ENCODE results near the gene PI4K2B. TPM values are rescaled to one million over a fixed set of nuclear protein-coding genes. Genes with fewer than 3 reads are reported as not detected.
A peak's percentile ranks its signal among the peaks of the same experiment; 100 is the strongest.
"Not testable (repeated sequence)": the region's sequence is repeated elsewhere in the genome, so short reads cannot be mapped to it uniquely, and the experiment has no call there.

PI4K2B gene
- total and polyA plus RNA-seq, 2 donors = 20.4 to 24.0 TPM

DNA sequence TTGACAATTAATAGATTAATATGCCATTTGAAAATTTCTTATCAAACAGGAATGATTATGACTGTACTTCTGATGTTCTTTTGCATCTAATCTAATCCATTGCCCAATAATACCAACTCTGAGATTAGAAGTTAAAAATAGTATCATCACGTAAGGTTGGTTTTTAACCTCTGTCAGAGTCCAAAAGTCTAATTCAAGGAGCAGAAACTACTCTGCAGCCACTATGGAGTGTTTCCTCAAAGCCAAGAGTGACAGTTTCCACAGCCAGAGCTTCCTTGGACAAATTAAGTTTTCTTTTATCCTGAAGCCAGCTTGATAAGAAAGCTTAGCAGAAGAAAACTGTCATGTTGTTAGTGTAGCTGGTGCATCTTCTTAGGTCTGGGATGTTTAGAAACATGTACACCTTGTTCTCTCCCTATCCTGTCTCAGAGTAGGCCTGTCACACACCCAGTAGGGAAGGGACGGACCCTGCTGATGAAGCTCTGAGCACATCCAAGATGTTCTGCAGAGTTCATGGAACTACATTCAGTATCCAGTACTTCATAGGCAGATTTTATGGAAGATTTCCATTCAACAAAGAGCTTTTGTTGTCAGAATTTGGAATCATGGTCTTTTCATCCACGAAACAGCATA is 20.4 kb upstream of the PI4K2B start:
- 96% methylated on average over 3 of the region's 3 CpGs for WGBS
- no peaks in the 10 kb centered on the region for H3K9me3 ChIP-seq (ENCODE audit: control insufficient read depth in 2 of 2, insufficient read depth in 1 of 2, low read length in 1 of 2)
- H3K36me3 ChIP-seq (ENCODE audit: control insufficient read depth in 2 of 2, insufficient read depth in 2 of 2, low read length in 1 of 2) = peaks cover 0 to 3% of the 10 kb centered on the region in 2 donors
- no peaks in the 10 kb centered on the region for H3K27me3 ChIP-seq (ENCODE audit: control insufficient read depth in 2 of 2, insufficient read depth in 1 of 2, low read length in 1 of 2)
- H3K27ac ChIP-seq (ENCODE audit: low read depth in 1 of 2, low read length in 1 of 2) = no peak overlapping the region
- DNase-seq (ENCODE audit: low read depth in 6 of 9, low spot score in 9 of 9) = no peak
- no peaks in the 10 kb centered on the region for H3K4me1 ChIP-seq (ENCODE audit: control insufficient read depth in 2 of 2, insufficient read depth in 2 of 2, low read length in 2 of 2)
- H3K4me3 ChIP-seq (ENCODE audit: low read length in 2 of 2) = no peak overlapping the region

DNA sequence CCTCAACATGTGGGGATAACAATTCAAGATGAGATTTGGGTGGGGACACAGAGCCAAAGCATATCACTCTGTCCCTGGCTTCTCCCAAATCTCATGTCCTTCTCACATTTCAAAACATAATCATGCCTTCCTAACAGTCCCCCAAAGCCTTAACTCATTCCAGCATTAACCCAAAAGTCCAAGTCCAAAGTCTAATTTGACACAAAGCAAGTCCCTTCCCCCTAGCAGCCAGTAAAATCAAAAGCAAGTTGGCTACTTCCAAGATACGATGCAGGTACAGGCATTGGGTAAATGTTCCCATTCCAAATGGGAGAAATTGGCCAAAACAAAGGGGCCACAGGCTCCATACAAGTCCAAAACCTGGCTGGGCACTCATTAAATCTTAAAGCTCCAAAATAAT is 19.1 kb upstream of the PI4K2B start:
- not testable (repeated sequence) for DNase-seq (ENCODE audit: low read depth in 6 of 9, low spot score in 9 of 9); H3K9me3 ChIP-seq (ENCODE audit: control insufficient read depth in 2 of 2, insufficient read depth in 1 of 2, low read length in 1 of 2); H3K4me1 ChIP-seq (ENCODE audit: control insufficient read depth in 2 of 2, insufficient read depth in 2 of 2, low read length in 2 of 2); H3K27ac ChIP-seq (ENCODE audit: low read depth in 1 of 2, low read length in 1 of 2); H3K36me3 ChIP-seq (ENCODE audit: control insufficient read depth in 2 of 2, insufficient read depth in 2 of 2, low read length in 1 of 2); H3K27me3 ChIP-seq (ENCODE audit: control insufficient read depth in 2 of 2, insufficient read depth in 1 of 2, low read length in 1 of 2); H3K4me3 ChIP-seq (ENCODE audit: low read length in 2 of 2)
- 98% methylated on average over 1 of the region's 1 CpG for WGBS

DNA sequence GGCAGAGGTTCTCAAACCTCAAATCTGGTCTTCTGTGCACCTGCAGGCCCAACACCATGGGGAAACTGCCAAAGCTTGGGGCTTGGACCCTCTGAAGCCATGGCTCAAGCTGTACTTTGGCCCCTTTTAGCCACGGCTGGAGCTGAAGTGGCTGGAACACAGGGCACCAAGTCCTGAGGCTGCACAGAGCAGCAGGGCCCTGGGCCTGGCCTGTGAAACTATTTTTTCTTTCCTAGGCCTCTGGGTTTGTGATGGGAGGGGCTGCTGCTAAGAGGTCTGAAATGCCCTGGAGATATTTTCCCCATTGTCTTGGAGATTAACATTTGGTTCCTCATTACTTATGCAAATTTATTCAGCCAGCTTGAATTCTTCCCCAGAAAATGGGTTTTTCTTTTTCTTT is 18.3 kb upstream of the PI4K2B start:
- Histone ChIP-seq H3K4me1 (ENCODE audit: control insufficient read depth in 2 of 2, insufficient read depth in 2 of 2, low read length in 2 of 2) (no peaks in the 10 kb centered on the region), H3K9me3 (ENCODE audit: control insufficient read depth in 2 of 2, insufficient read depth in 1 of 2, low read length in 1 of 2) (no peaks in the 10 kb centered on the region), H3K27me3 (ENCODE audit: control insufficient read depth in 2 of 2, insufficient read depth in 1 of 2, low read length in 1 of 2) (no peaks in the 10 kb centered on the region), H3K27ac (ENCODE audit: low read depth in 1 of 2, low read length in 1 of 2) (no peak overlapping the region), H3K36me3 (ENCODE audit: control insufficient read depth in 2 of 2, insufficient read depth in 2 of 2, low read length in 1 of 2) (peaks cover 0 to 3% of the 10 kb centered on the region in 2 donors), H3K4me3 (ENCODE audit: low read length in 2 of 2) (no peak overlapping the region)
- DNase-seq (ENCODE audit: low read depth in 6 of 9, low spot score in 9 of 9) = no peak
- 96% methylated on average over 1 of the region's 1 CpG for WGBS

DNA sequence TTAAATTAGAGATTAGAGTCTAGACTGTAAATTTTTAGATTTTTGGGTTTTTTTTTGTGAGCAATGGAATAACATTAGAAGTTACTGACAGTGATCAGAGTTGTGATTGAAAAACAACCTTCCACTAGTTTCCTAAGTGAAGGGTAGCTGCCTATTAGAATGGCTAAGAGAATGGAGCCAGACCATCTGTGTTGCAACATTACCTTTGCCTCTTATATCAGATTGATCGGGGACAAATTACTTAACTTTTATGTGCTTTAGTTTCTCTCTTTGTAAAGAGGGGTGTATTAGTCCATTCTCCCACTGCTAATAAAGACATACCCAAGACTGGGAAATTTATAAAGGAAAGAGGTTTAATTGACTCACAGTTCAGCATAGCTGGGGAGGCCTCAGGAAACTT is 12.5 kb upstream of the PI4K2B start:
- Histone ChIP-seq H3K4me1 (ENCODE audit: control insufficient read depth in 2 of 2, insufficient read depth in 2 of 2, low read length in 2 of 2) (no peaks in the 10 kb centered on the region), H3K4me3 (ENCODE audit: low read length in 2 of 2) (no peak overlapping the region), H3K9me3 (ENCODE audit: control insufficient read depth in 2 of 2, insufficient read depth in 1 of 2, low read length in 1 of 2) (peaks cover 2 to 25% of the 10 kb centered on the region in 2 donors), H3K27ac (ENCODE audit: low read depth in 1 of 2, low read length in 1 of 2) (no peak overlapping the region), H3K36me3 (ENCODE audit: control insufficient read depth in 2 of 2, insufficient read depth in 2 of 2, low read length in 1 of 2) (peaks cover 0 to 3% of the 10 kb centered on the region in 2 donors), H3K27me3 (ENCODE audit: control insufficient read depth in 2 of 2, insufficient read depth in 1 of 2, low read length in 1 of 2) (no peaks in the 10 kb centered on the region)
- WGBS = 95% methylated on average over 1 of the region's 1 CpG
- no peak for DNase-seq (ENCODE audit: low read depth in 6 of 9, low spot score in 9 of 9)

DNA sequence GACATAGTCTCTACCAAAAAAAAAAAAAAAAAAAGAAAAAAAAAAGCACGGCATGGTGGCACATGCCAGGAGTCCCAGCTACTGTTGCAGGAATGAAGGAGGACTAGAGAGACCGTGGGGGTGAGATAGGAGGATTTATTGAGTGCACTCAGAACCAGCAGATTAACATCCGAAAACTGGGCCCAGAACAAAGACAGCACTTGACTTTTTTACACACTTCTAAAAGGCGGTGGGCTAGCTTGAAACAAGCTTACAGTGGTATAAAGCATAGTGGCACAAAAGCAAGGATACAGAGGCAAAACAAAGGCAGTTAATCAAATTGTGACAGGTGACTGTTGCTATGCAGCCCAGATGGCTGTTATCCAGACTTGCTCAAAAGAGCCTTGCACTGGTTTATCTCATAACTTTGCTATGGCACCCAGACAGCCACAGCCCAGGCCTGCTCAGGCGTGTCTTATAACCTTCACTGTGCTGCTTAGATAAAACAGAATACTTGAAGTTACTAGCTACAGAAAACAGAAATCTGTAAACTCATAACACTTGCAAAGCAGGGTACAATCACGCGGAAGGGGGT is 9.9 kb upstream of the PI4K2B start:
- DNase-seq (ENCODE audit: low read depth in 6 of 9, low spot score in 9 of 9) = peak in 2 of 9 donors; percentile 10 to 61
- H3K27me3 ChIP-seq (ENCODE audit: control insufficient read depth in 2 of 2, insufficient read depth in 1 of 2, low read length in 1 of 2) = no peaks in the 10 kb centered on the region
- no peak overlapping the region for H3K27ac ChIP-seq (ENCODE audit: low read depth in 1 of 2, low read length in 1 of 2)
- no peak overlapping the region for H3K4me3 ChIP-seq (ENCODE audit: low read length in 2 of 2)
- H3K4me1 ChIP-seq (ENCODE audit: control insufficient read depth in 2 of 2, insufficient read depth in 2 of 2, low read length in 2 of 2) = no peaks in the 10 kb centered on the region
- no peaks in the 10 kb centered on the region for H3K36me3 ChIP-seq (ENCODE audit: control insufficient read depth in 2 of 2, insufficient read depth in 2 of 2, low read length in 1 of 2)
- WGBS = 92% methylated on average over 7 of the region's 7 CpGs
- peaks cover 3 to 25% of the 10 kb centered on the region in 2 donors for H3K9me3 ChIP-seq (ENCODE audit: control insufficient read depth in 2 of 2, insufficient read depth in 1 of 2, low read length in 1 of 2)

DNA sequence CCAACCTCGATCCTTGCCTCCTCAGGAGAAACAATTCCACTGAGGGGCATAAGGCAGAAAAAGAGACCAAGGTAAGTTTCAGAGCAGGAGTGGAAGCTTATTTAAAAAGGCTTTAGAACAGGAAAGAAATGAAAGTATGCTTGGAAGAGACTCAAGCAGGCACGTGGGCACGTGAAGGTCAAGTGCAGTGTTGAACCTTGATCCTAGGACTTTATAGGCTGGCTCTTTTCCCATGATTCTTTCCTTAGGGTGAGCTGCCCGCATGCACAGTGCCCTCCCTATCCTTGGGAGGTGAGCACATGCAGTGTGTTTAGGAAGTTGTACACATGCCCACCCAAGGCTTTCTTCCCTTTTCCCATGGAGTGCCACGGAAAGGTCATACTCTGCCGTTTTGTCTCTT is 4.0 kb upstream of the PI4K2B start:
- no peak overlapping the region for H3K4me3 ChIP-seq (ENCODE audit: low read length in 2 of 2)
- no peak overlapping the region for H3K27ac ChIP-seq (ENCODE audit: low read depth in 1 of 2, low read length in 1 of 2)
- H3K9me3 ChIP-seq (ENCODE audit: control insufficient read depth in 2 of 2, insufficient read depth in 1 of 2, low read length in 1 of 2) = peaks cover 1 to 15% of the 10 kb centered on the region in 2 donors
- H3K36me3 ChIP-seq (ENCODE audit: control insufficient read depth in 2 of 2, insufficient read depth in 2 of 2, low read length in 1 of 2) = no peaks in the 10 kb centered on the region
- H3K4me1 ChIP-seq (ENCODE audit: control insufficient read depth in 2 of 2, insufficient read depth in 2 of 2, low read length in 2 of 2) = no peaks in the 10 kb centered on the region
- 95% methylated on average over 6 of the region's 6 CpGs for WGBS
- DNase-seq (ENCODE audit: low read depth in 6 of 9, low spot score in 9 of 9) = no peak
- H3K27me3 ChIP-seq (ENCODE audit: control insufficient read depth in 2 of 2, insufficient read depth in 1 of 2, low read length in 1 of 2) = no peaks in the 10 kb centered on the region

DNA sequence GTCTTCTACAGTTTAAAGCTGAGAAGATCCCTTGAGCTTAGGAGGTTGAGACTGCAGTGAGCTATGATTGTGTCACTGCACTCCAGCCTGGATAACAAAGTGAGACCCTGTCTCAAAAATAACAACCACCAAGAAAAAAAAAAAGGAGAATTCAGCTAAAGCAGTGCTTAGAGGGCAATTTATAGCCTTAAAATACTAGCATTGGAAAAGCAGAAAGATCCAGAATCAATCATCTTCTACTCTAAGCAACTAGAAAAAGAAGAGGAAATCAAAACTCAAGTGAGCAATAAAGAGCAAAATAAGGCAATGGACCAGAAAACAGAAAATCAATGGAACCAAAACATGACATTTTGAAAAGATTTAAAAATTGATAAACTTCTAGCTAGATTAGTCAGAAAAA is 639 bp upstream of the PI4K2B start:
- Histone ChIP-seq H3K36me3 (ENCODE audit: control insufficient read depth in 2 of 2, insufficient read depth in 2 of 2, low read length in 1 of 2) (peaks cover 0 to 5% of the 10 kb centered on the region in 2 donors), H3K27ac (ENCODE audit: low read depth in 1 of 2, low read length in 1 of 2) (peak overlapping the region in 1 of 2 donors; percentile 70), H3K27me3 (ENCODE audit: control insufficient read depth in 2 of 2, insufficient read depth in 1 of 2, low read length in 1 of 2) (no peaks in the 10 kb centered on the region), H3K4me1 (ENCODE audit: control insufficient read depth in 2 of 2, insufficient read depth in 2 of 2, low read length in 2 of 2) (peaks cover 6 to 9% of the 10 kb centered on the region in 2 donors), H3K4me3 (ENCODE audit: low read length in 2 of 2) (peak overlapping the region; percentile 25 to 64), H3K9me3 (ENCODE audit: control insufficient read depth in 2 of 2, insufficient read depth in 1 of 2, low read length in 1 of 2) (peaks cover 0 to 15% of the 10 kb centered on the region in 2 donors)
- no peak for DNase-seq (ENCODE audit: low read depth in 6 of 9, low spot score in 9 of 9)

DNA sequence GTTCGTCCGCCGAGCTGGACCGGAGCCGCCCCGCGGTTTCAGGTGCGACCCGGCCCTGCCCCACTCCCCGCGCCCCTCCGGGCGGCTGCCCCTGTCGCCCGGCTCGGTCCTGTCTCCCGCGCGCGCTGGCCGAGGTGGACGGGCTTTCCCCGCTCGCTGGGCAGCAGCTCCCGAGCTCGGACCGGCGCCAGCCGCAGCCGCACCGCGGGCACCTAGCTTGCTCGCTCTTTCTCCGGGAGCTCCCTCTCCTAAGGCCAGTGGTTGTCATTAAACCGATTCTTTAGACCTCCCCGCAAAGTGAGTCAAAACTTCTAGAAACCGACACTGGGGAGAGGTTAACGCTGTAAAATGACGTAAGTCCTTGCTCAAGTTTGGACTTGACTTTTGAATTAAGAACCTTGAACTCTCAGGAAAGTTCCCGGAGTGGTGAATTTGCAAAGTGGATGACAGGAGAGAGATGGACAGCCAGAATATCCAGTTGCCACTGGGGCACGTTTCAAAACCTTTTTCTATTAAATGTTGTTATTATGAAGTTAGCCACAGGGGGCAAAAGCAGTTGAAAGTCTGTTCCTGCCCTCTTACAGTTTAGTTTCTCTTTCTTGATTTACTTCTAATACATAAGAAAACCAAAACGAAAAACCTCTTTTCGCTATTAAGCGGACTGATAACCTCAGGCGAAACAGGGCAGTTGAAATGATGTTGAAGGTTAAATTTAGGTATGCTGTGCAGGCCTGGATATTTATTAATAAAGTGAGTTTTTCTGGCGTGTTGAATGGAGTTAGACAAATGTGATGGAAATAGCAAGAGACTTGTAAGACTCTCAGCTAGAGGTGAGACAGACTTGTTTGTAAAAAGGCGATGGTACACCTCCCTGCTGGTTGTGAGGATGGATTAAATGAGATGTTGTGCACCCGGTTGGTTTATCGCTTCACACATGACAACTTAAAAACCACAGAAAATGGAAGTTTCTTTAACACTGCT is 847 bp downstream of the PI4K2B start:
- peak overlapping the region; percentile 64 to 83 for H3K4me3 ChIP-seq (ENCODE audit: low read length in 2 of 2)
- H3K27ac ChIP-seq (ENCODE audit: low read depth in 1 of 2, low read length in 1 of 2) = peak overlapping the region; percentile 91 to 94
- peak; percentile 43 to 86 (median 59) for DNase-seq (ENCODE audit: low read depth in 6 of 9, low spot score in 9 of 9)
- H3K9me3 ChIP-seq (ENCODE audit: control insufficient read depth in 2 of 2, insufficient read depth in 1 of 2, low read length in 1 of 2) = peaks cover 0 to 19% of the 10 kb centered on the region in 2 donors
- H3K36me3 ChIP-seq (ENCODE audit: control insufficient read depth in 2 of 2, insufficient read depth in 2 of 2, low read length in 1 of 2) = peaks cover 0 to 5% of the 10 kb centered on the region in 2 donors
- H3K4me1 ChIP-seq (ENCODE audit: control insufficient read depth in 2 of 2, insufficient read depth in 2 of 2, low read length in 2 of 2) = peaks cover 9 to 12% of the 10 kb centered on the region in 2 donors
- no peaks in the 10 kb centered on the region for H3K27me3 ChIP-seq (ENCODE audit: control insufficient read depth in 2 of 2, insufficient read depth in 1 of 2, low read length in 1 of 2)
- WGBS = under 1% methylated on average over 49 of the region's 49 CpGs

DNA sequence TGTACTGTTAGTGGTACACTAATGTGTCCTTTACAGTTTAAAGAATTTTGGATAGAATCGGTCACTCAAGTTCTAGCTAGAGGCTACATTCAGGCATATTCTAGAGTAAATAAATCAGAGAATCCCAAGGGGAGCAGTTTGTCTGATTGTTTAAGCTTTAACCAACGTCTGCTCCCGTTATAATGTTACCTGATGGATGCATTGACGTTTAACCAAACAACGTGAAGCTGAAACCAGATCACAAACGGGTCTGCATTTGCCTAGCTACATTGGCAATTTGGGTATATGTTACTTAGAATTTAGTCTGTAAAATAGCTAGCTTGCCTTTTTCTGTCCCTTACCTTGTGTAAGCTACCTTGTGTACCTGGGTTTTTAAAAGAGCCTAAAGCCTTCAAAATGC is 1.6 kb downstream of the PI4K2B start:
- WGBS = 31% methylated on average over 6 of the region's 6 CpGs
- peak overlapping the region; percentile 62 to 94 for H3K27ac ChIP-seq (ENCODE audit: low read depth in 1 of 2, low read length in 1 of 2)
- H3K36me3 ChIP-seq (ENCODE audit: control insufficient read depth in 2 of 2, insufficient read depth in 2 of 2, low read length in 1 of 2) = peaks cover 0 to 5% of the 10 kb centered on the region in 2 donors
- H3K4me3 ChIP-seq (ENCODE audit: low read length in 2 of 2) = peak overlapping the region; percentile 64 to 83
- H3K4me1 ChIP-seq (ENCODE audit: control insufficient read depth in 2 of 2, insufficient read depth in 2 of 2, low read length in 2 of 2) = peaks cover 9 to 18% of the 10 kb centered on the region in 2 donors
- no peaks in the 10 kb centered on the region for H3K27me3 ChIP-seq (ENCODE audit: control insufficient read depth in 2 of 2, insufficient read depth in 1 of 2, low read length in 1 of 2)
- no peak for DNase-seq (ENCODE audit: low read depth in 6 of 9, low spot score in 9 of 9)
- H3K9me3 ChIP-seq (ENCODE audit: control insufficient read depth in 2 of 2, insufficient read depth in 1 of 2, low read length in 1 of 2) = peaks cover 0 to 17% of the 10 kb centered on the region in 2 donors

Data from thymus (tissue), 11 donors.